Breast epithelium (tissue), 3 donors: Measurements from ENCODE around the gene TRIL.

ENCODE experiments used
- POLR2A ChIP-seq: fragments of 450-650 bp; IDR thresholded peaks from one replicate; pipeline ENCODE4 v1.6.1; 2016; ENCODE audit warnings: antibody characterized with exemption, mild to moderate bottlenecking, moderate library complexity
- POLR2AphosphoS5 ChIP-seq, 3 donors: sonication (generic); formaldehyde crosslinking; IDR thresholded peaks; one replicate each; pipeline ENCODE4 v1.6.1; 2017; ENCODE audit warnings: antibody characterized with exemption in 3 of 3
- TF ChIP-seq, protein P1 (sequence below), 3 donors: fragments of 450-650 bp; IDR thresholded peaks; one replicate each; pipeline ENCODE4 v1.5.1; 2016 to 2017; ENCODE audit warnings: antibody characterized with exemption in 3 of 3, mild to moderate bottlenecking in 3 of 3, moderate library complexity in 3 of 3

GRCh38 chr7:28903730-28904577 is 54.2 kb downstream of the TRIL start:
- TF ChIP-seq, protein P1, sequence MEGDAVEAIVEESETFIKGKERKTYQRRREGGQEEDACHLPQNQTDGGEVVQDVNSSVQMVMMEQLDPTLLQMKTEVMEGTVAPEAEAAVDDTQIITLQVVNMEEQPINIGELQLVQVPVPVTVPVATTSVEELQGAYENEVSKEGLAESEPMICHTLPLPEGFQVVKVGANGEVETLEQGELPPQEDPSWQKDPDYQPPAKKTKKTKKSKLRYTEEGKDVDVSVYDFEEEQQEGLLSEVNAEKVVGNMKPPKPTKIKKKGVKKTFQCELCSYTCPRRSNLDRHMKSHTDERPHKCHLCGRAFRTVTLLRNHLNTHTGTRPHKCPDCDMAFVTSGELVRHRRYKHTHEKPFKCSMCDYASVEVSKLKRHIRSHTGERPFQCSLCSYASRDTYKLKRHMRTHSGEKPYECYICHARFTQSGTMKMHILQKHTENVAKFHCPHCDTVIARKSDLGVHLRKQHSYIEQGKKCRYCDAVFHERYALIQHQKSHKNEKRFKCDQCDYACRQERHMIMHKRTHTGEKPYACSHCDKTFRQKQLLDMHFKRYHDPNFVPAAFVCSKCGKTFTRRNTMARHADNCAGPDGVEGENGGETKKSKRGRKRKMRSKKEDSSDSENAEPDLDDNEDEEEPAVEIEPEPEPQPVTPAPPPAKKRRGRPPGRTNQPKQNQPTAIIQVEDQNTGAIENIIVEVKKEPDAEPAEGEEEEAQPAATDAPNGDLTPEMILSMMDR (IDR thresholded peaks at IDR 0.05) = no peak
- no peak for TF ChIP-seq POLR2A
- no peak for TF ChIP-seq POLR2AphosphoS5 (IDR thresholded peaks at IDR 0.05)
